ENCODE data around the gene MVD. TPM values are rescaled to one million over a fixed set of nuclear protein-coding genes. Genes with fewer than 3 reads are reported as not detected.

MVD gene
- total RNA-seq, 3 donors from 2014 or later (not counting 1 experiment from before 2014, with no cell fraction given), result 176 to 271 (median 185) TPM

DNA sequence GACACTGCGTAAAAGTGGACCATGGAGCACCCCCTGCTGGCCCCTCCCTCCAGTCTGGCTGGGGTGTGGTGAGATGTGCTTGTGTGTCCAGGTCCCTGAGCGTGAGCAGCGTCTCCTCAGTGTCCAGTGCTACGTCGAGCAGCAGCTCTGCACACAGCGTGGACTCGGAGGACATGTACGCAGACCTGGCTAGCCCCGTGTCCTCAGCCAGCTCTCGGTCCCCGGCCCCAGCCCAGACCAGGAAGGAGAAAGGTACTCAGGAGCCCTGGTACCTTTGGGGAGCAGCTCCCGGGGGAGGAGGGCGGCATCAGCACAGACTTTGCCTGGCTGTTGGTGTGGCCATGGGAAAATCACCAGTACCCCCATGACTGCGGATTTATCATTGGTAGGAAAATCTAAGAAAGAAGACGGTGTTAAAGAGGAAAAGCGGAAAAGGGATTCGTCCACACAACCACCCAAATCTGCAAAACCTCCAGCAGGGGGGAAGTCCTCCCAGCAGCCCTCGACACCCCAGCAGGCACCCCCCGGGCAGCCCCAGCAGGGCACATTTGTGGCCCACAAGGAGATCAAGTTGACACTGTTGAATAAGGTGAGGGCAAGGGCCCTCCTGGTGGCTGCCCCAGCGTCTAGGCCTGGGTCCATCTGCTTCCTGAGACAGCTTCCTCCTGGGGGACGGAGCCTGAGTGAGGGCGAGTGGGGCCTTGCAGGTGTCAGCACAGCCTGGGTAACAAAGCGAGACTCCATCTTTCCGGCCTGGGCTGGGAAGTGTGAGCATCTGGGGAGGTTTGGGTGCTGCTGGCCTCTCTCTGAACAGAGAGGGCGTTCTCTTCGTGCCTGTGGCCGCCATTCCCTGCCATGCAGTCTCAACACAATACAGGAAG is 35.1 kb downstream of the MVD start:
- intact Hi-C loops (cut with micrococcal nuclease), result no loop called here
- TF ChIP-seq, protein P1, sequence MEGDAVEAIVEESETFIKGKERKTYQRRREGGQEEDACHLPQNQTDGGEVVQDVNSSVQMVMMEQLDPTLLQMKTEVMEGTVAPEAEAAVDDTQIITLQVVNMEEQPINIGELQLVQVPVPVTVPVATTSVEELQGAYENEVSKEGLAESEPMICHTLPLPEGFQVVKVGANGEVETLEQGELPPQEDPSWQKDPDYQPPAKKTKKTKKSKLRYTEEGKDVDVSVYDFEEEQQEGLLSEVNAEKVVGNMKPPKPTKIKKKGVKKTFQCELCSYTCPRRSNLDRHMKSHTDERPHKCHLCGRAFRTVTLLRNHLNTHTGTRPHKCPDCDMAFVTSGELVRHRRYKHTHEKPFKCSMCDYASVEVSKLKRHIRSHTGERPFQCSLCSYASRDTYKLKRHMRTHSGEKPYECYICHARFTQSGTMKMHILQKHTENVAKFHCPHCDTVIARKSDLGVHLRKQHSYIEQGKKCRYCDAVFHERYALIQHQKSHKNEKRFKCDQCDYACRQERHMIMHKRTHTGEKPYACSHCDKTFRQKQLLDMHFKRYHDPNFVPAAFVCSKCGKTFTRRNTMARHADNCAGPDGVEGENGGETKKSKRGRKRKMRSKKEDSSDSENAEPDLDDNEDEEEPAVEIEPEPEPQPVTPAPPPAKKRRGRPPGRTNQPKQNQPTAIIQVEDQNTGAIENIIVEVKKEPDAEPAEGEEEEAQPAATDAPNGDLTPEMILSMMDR (IDR thresholded peaks at IDR 0.05), result no peak
- 93% methylated on average over 23 of the region's 27 CpGs for whole genome bisulfite sequencing (ENCODE audit: insufficient coverage)
- no peak for DNase-seq
- Mint-ChIP-seq H3K36me3 (no peaks in the 10 kb centered on the region), H3K27ac (no peak overlapping the region), H3K4me1 (no peaks in the 10 kb centered on the region), H3K4me3 (no peak overlapping the region), H3K9me3 (no peaks in the 10 kb centered on the region), H3K27me3 (ENCODE audit: low read depth in 2 of 2) (no peaks in the 10 kb centered on the region)
- Histone ChIP-seq H3K4me1 (ENCODE audit: control insufficient read depth, insufficient read depth, low read length) (peaks cover under 1% of the 10 kb centered on the region), H3K9me3 (ENCODE audit: control insufficient read depth, insufficient read depth, low read length) (no peaks in the 10 kb centered on the region), H3K4me3 (ENCODE audit: low read length) (no peak overlapping the region), H3K27ac (ENCODE audit: low read length) (no peak overlapping the region), H3K36me3 (ENCODE audit: control insufficient read depth, insufficient read depth, low read length) (peaks cover 61% of the 10 kb centered on the region), H3K27me3 (ENCODE audit: control insufficient read depth, insufficient read depth, low read length) (no peaks in the 10 kb centered on the region)
- ATAC-seq, result no peak

GRCh38 chr16:88626646-88627045 is 36.2 kb downstream of the MVD start:
- Histone ChIP-seq H3K4me1 (ENCODE audit: control insufficient read depth, insufficient read depth, low read length) (peaks cover 12% of the 10 kb centered on the region), H3K27me3 (ENCODE audit: control insufficient read depth, insufficient read depth, low read length) (no peaks in the 10 kb centered on the region), H3K9me3 (ENCODE audit: control insufficient read depth, insufficient read depth, low read length) (no peaks in the 10 kb centered on the region), H3K27ac (ENCODE audit: low read length) (no peak overlapping the region), H3K4me3 (ENCODE audit: low read length) (no peak overlapping the region), H3K36me3 (ENCODE audit: control insufficient read depth, insufficient read depth, low read length) (peaks cover 64% of the 10 kb centered on the region)
- 97% methylated on average over 9 of the region's 9 CpGs for WGBS (ENCODE audit: insufficient coverage)
- DNase-seq (no peak), ATAC-seq (no peak)
- Mint-ChIP-seq H3K4me3 (no peak overlapping the region), H3K9me3 (no peaks in the 10 kb centered on the region), H3K4me1 (peaks cover 0 to 9% of the 10 kb centered on the region in 2 donors), H3K36me3 (no peaks in the 10 kb centered on the region), H3K27ac (no peak overlapping the region), H3K27me3 (ENCODE audit: low read depth in 2 of 2) (no peaks in the 10 kb centered on the region)
- TF ChIP-seq, protein P1 (IDR thresholded peaks at IDR 0.05), result no peak
- intact Hi-C loops (cut with micrococcal nuclease), result no loop called here

GRCh38 chr16:88624977-88625576 is 37.8 kb downstream of the MVD start:
- Histone ChIP-seq H3K27ac (ENCODE audit: low read length) (no peak overlapping the region), H3K27me3 (ENCODE audit: control insufficient read depth, insufficient read depth, low read length) (no peaks in the 10 kb centered on the region), H3K4me3 (ENCODE audit: low read length) (no peak overlapping the region), H3K4me1 (ENCODE audit: control insufficient read depth, insufficient read depth, low read length) (peaks cover 28% of the 10 kb centered on the region), H3K9me3 (ENCODE audit: control insufficient read depth, insufficient read depth, low read length) (no peaks in the 10 kb centered on the region), H3K36me3 (ENCODE audit: control insufficient read depth, insufficient read depth, low read length) (peaks cover 57% of the 10 kb centered on the region)
- no peaks in the 10 kb centered on the region for H3K9me3 Mint-ChIP-seq
- H3K4me1 Mint-ChIP-seq, result peaks cover 8 to 17% of the 10 kb centered on the region in 2 donors
- H3K27ac Mint-ChIP-seq, result no peak overlapping the region
- no peaks in the 10 kb centered on the region for H3K27me3 Mint-ChIP-seq (ENCODE audit: low read depth in 2 of 2)
- no peak for ATAC-seq
- TF ChIP-seq, protein P1 (IDR thresholded peaks at IDR 0.05), result no peak
- WGBS (ENCODE audit: insufficient coverage), result 91% methylated on average over 17 of the region's 17 CpGs
- H3K36me3 Mint-ChIP-seq, result no peaks in the 10 kb centered on the region
- DNase-seq, result no peak
- intact Hi-C loops (cut with micrococcal nuclease), result no loop called here
- no peak overlapping the region for H3K4me3 Mint-ChIP-seq

Data from natural killer cell (primary cell).